IMR-90 (cell line): Measurements from ENCODE around the gene RABGGTA. TPM values are rescaled to one million over a fixed set of nuclear protein-coding genes. Genes with fewer than 3 reads are reported as not detected.

Source experiments
- ATAC-seq: fragments of 200-7000 bp; cut with Tn5 transposase; 2 replicates; pipeline ENCODE4 v1.9.1; 2020; ENCODE audit warnings: low read depth, mild to moderate bottlenecking, moderate library complexity
- BruUV-seq: library from RNA; stranded (reverse); fragments of 400-500 nt; replicated peaks from 2 replicates; lab custom pipeline; 2021; lab: Mats Ljungman, UMichigan
- CTCF ChIA-PET: fragments of 300-600 bp; formaldehyde crosslinking; extraction: SDS; loops from one replicate; lab custom pipeline; 2021; ENCODE audit warnings: antibody characterized with exemption; lab: Yijun Ruan, JAX
- POLR2A ChIA-PET: fragments of 300-600 bp; sonication (Branson Sonifier 250); formaldehyde crosslinking; loops from one replicate; lab custom pipeline; 2022; ENCODE audit warnings: antibody characterized with exemption; ENCODE audit not compliant: unreplicated experiment; lab: Charles Lee
- DNase-seq: peaks from one replicate; pipeline ENCODE4 v3.0.0; 2013
- H2AFZ ChIP-seq: replicated peaks from 2 replicates; pipeline ENCODE3; 2013; ENCODE audit warnings: low read length, mild to moderate bottlenecking; ENCODE audit not compliant: poor library complexity
- H2AK5ac ChIP-seq: 2 replicates; pipeline ENCODE4 v1.6.1; 2013; ENCODE audit warnings: low read depth, low read length, inconsistent platforms
- H2AK9ac ChIP-seq: replicated peaks from 2 replicates; pipeline ENCODE3; 2013; ENCODE audit warnings: mild to moderate bottlenecking, low read depth, low read length, moderate library complexity; ENCODE audit not compliant: poor library complexity
- H2BK120ac ChIP-seq: 2 replicates; pipeline ENCODE4 v1.6.1; 2013; ENCODE audit warnings: low read depth, low read length, inconsistent platforms
- H2BK15ac ChIP-seq: 3 replicates; pipeline ENCODE4 v1.6.1; 2013; ENCODE audit warnings: low read depth, low read length, inconsistent platforms
- H2BK20ac ChIP-seq: 2 replicates; pipeline ENCODE4 v1.6.1; 2013; ENCODE audit warnings: low read depth, mild to moderate bottlenecking, inconsistent platforms, low read length, moderate library complexity
- H2BK5ac ChIP-seq: 2 replicates; pipeline ENCODE4 v1.6.1; 2013; ENCODE audit warnings: mild to moderate bottlenecking, low read depth, low read length, inconsistent platforms; ENCODE audit not compliant: poor library complexity, severe bottlenecking
- H3K14ac ChIP-seq: replicated peaks from 2 replicates; pipeline ENCODE4 v1.6.1; 2013; ENCODE audit warnings: low read depth, low read length, inconsistent platforms
- H3K18ac ChIP-seq: 2 replicates; pipeline ENCODE4 v1.6.1; 2013; ENCODE audit warnings: low read depth, low read length, control low read depth
- H3K23ac ChIP-seq: 2 replicates; pipeline ENCODE4 v1.6.1; 2013; ENCODE audit warnings: low read depth, low read length, inconsistent platforms
- H3K27ac ChIP-seq: 2 replicates; pipeline ENCODE4 v1.5.1; 2013; ENCODE audit warnings: mild to moderate bottlenecking, control low read depth, low read length; ENCODE audit not compliant: insufficient read depth
- H3K27me3 ChIP-seq: 2 replicates; pipeline ENCODE4 v1.6.1; 2013; ENCODE audit warnings: low read length; ENCODE audit not compliant: control insufficient read depth, insufficient read depth
- H3K36me3 ChIP-seq: 2 replicates; pipeline ENCODE4 v1.6.1; 2013; ENCODE audit warnings: low read length, mixed read lengths; ENCODE audit not compliant: control insufficient read depth, insufficient read depth
- H3K4ac ChIP-seq: 2 replicates; pipeline ENCODE4 v1.6.1; 2013; ENCODE audit warnings: low read depth, low read length, inconsistent platforms
- H3K4me1 ChIP-seq: 2 replicates; pipeline ENCODE4 v1.6.1; 2013; ENCODE audit warnings: low read length, mixed read lengths; ENCODE audit not compliant: control insufficient read depth, insufficient read depth
- H3K4me2 ChIP-seq: 2 replicates; pipeline ENCODE4 v1.6.1; 2013; ENCODE audit warnings: low read depth, mild to moderate bottlenecking, control low read depth, low read length, moderate library complexity
- H3K4me3 ChIP-seq: 2 replicates; pipeline ENCODE4 v1.5.1; 2013; ENCODE audit warnings: low read depth, mild to moderate bottlenecking, control low read depth, low read length, moderate library complexity; ENCODE audit not compliant: insufficient read depth
- H3K56ac ChIP-seq: 2 replicates; pipeline ENCODE4 v1.6.1; 2013; ENCODE audit warnings: low read length, inconsistent platforms; ENCODE audit not compliant: insufficient read depth; ENCODE audit errors: extremely low read depth
- H3K79me1 ChIP-seq, 2 experiments: 2 replicates each; pipeline ENCODE4 v1.6.1; 2013; ENCODE audit warnings: low read length in 2 of 2, inconsistent platforms in 1 of 2, low read depth in 1 of 2
- H3K9ac ChIP-seq: 2 replicates; pipeline ENCODE4 v1.6.1; 2013; ENCODE audit warnings: low read depth, low read length, control low read depth
- H3K9me1 ChIP-seq: 2 replicates; pipeline ENCODE4 v1.6.1; 2013; ENCODE audit warnings: low read length, inconsistent platforms; ENCODE audit not compliant: insufficient read depth
- H3K9me3 ChIP-seq: 2 replicates; pipeline ENCODE4 v1.6.1; 2013; ENCODE audit warnings: low read length; ENCODE audit not compliant: control insufficient read depth, insufficient read depth
- H4K20me1 ChIP-seq: 2 replicates; pipeline ENCODE4 v1.6.1; 2013; ENCODE audit warnings: low read length, inconsistent platforms; ENCODE audit not compliant: insufficient read depth
- H4K5ac ChIP-seq: 2 replicates; pipeline ENCODE4 v1.6.1; 2013; ENCODE audit warnings: mild to moderate bottlenecking, low read depth, low read length, control low read depth
- H4K8ac ChIP-seq, 2 experiments: 2 replicates each; pipeline ENCODE4 v1.6.1; 2013; ENCODE audit warnings: low read depth in 2 of 2, low read length in 2 of 2, control low read depth in 1 of 2, inconsistent platforms in 1 of 2
- H4K91ac ChIP-seq: 2 replicates; pipeline ENCODE4 v1.6.1; 2013; ENCODE audit warnings: low read depth, low read length, inconsistent platforms; ENCODE audit not compliant: insufficient read depth
- MAZ ChIP-seq: IDR thresholded peaks from 2 replicates; pipeline ENCODE4 v1.6.1; 2012; ENCODE audit warnings: low read depth, mild to moderate bottlenecking, low read length, improper control_type of control experiment, moderate library complexity, borderline replicate concordance
- MXI1 ChIP-seq: IDR thresholded peaks from 2 replicates; pipeline ENCODE4 v1.6.1; 2012; ENCODE audit warnings: low read depth, mild to moderate bottlenecking, low read length, moderate library complexity, borderline replicate concordance
- POLR2A ChIP-seq: IDR thresholded peaks from 2 replicates; pipeline ENCODE4 v1.6.1; 2012; ENCODE audit warnings: mild to moderate bottlenecking, low read depth, low read length
- RCOR1 ChIP-seq: IDR thresholded peaks from 2 replicates; pipeline ENCODE4 v1.6.1; 2012; ENCODE audit warnings: mild to moderate bottlenecking, low read length, improper control_type of control experiment; ENCODE audit not compliant: insufficient replicate concordance
- RFX5 ChIP-seq: IDR thresholded peaks from 2 replicates; pipeline ENCODE4 v1.8.0; 2012; ENCODE audit warnings: low read depth, mild to moderate bottlenecking, low read length, moderate library complexity
- WGBS, 2 experiments: methylation state at CpG; one replicate each; pipeline versions ENCODE4 v1.1.5 to v1.1.7; 2013; ENCODE audit warnings: missing lambda C conversion rate in 2 of 2; ENCODE audit not compliant: insufficient read length in 1 of 2; ENCODE audit errors: extremely low coverage in 2 of 2; 5-methylcytosine and 5-hydroxymethylcytosine counted together
- dilution Hi-C: fragments of 300-500 bp; cut with HindIII; formaldehyde crosslinking; loops from one replicate; pipeline ENCODE4 v1.14.3; 2018; ENCODE audit warnings: low sequenced_read_pairs; ENCODE audit not compliant: unreplicated experiment
- in situ Hi-C: fragments of 300-500 bp; cut with MboI; formaldehyde crosslinking; loops from 3 replicates; pipeline ENCODE4 v1.14.3; 2019; ENCODE audit warnings: low sequenced_read_pairs, inconsistent platforms, mixed read lengths
- intact Hi-C: fragments of 100-400 bp; cut with micrococcal nuclease; formaldehyde crosslinking; loops from 2 replicates; pipeline ENCODE4 v1.10.0; 2022
- polyA plus RNA-seq, 3 experiments: library from polyadenylated mRNA; depleted of rRNA; stranded (reverse); fragments of >200 nt; gene quantifications; 2 replicates each; pipeline ENCODE4 v1.2.3, GENCODE V29; 2012; ENCODE audit warnings: low replicate concordance in 1 of 3
- total RNA-seq: library from RNA; depleted of rRNA; stranded (reverse); fragments of >200 nt; gene quantifications from 2 replicates; pipeline ENCODE4 v1.2.3, GENCODE V29; 2012

RABGGTA gene
- total and polyA plus RNA-seq, 2 of the 4 experiments (the other 2 are of a cell fraction), result 25.6 to 55.6 TPM

DNA sequence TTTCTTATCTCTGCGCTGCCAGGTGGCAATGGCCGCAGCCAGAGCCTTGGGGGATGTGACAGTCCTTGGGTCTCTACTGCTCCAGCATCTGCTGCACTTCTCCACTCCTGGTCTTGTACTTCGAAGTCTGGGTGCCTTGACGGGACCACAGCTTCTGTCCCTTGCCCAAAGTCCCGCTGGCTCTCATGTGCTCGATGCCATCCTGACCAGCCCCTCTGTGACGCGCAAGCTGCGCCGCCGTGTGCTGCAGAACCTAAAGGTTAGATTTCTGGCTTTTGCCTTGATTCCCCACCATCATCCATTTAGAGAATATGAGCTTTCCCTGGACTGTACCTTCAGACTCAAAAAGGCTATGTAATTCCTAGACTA lies 32.6 kb upstream of the RABGGTA start:
- Histone ChIP-seq H2BK20ac (no peak overlapping the region), H3K4me2 (no peak overlapping the region), H3K4ac (no peak overlapping the region), H3K79me1 (peaks cover 21 to 39% of the 10 kb centered on the region in 2 experiments), H3K9ac (no peak overlapping the region), H3K27ac (no peak overlapping the region), H3K56ac (no peak overlapping the region), H4K91ac (no peak overlapping the region), H3K27me3 (no peaks in the 10 kb centered on the region), H3K9me3 (no peaks in the 10 kb centered on the region), H4K8ac (no peak overlapping the region), H2BK5ac (no peak overlapping the region), H3K4me1 (peaks cover 3% of the 10 kb centered on the region), H3K36me3 (peaks cover 47% of the 10 kb centered on the region), H3K4me3 (no peak overlapping the region), H4K5ac (no peak overlapping the region), H2BK120ac (no peak overlapping the region), H2AK5ac (no peak overlapping the region), H4K20me1 (0 out of 2 replicates have a peak, but pooled peaks cover 8% of the 10 kb centered on the region), H2AFZ (no peak overlapping the region), H3K9me1 (no peaks in the 10 kb centered on the region), H2AK9ac (no peak overlapping the region), H3K18ac (no peak overlapping the region), H2BK15ac (no peak overlapping the region), H3K14ac (no peak overlapping the region), H3K23ac (no peak overlapping the region)
- DNase-seq (no peak), ATAC-seq (no peak)
- POLR2A ChIA-PET, result no interaction called here
- WGBS, 2 experiments, result 100% methylated on average over 2 of the region's 11 CpGs; no CpG with 5 or more reads in 1 of the 2 experiments
- intact Hi-C loops (no loop called here), dilution Hi-C loops (no loop called here), in situ Hi-C loops (no loop called here)
- no TSS peak for BruUV-seq
- CTCF ChIA-PET, result interaction anchor here (1.0 kb wide), 1 partner anchor 61 kb away, joined by 4 read pairs; no protein-coding TSS in a partner anchor
- TF ChIP-seq MXI1, result no peak
- TF ChIP-seq POLR2A, result no peak
- TF ChIP-seq RFX5, result no peak
- TF ChIP-seq MAZ, result no peak
- no peak for TF ChIP-seq RCOR1
